Mucosa of descending colon (tissue), 3 donors: ENCODE measurements around the gene MCM9. TPM values are rescaled to one million over a fixed set of nuclear protein-coding genes. Genes with fewer than 3 reads are reported as not detected.

Experiments used
- ATAC-seq: fragments of 200-7000 bp; cut with Tn5 transposase; one replicate; pipeline ENCODE4 v1.9.1; 2020; ENCODE audit warnings: mild to moderate bottlenecking, moderate library complexity
- DNase-seq, 3 donors: peaks; one replicate each; pipeline ENCODE4 v3.0.0-alpha.2; 2020
- H3K36me3 ChIP-seq: fragments of 200-600 bp; one replicate; pipeline ENCODE4 v1.8.0; 2021; ENCODE audit warnings: low read depth, mild to moderate bottlenecking
- H3K4me1 ChIP-seq: fragments of 200-600 bp; one replicate; pipeline ENCODE4 v1.8.0; 2021; ENCODE audit warnings: low read depth, mild to moderate bottlenecking
- H3K4me3 ChIP-seq: fragments of 200-600 bp; one replicate; pipeline ENCODE4 v1.8.0; 2021; ENCODE audit warnings: mild to moderate bottlenecking
- H3K9me3 ChIP-seq: fragments of 200-600 bp; one replicate; pipeline ENCODE4 v1.8.0; 2021; ENCODE audit warnings: mild to moderate bottlenecking
- CTCF ChIP-seq: fragments of 200-600 bp; IDR thresholded peaks from one replicate; pipeline ENCODE4 v1.8.0; 2022; ENCODE audit warnings: antibody characterized with exemption, mild to moderate bottlenecking
- intact Hi-C, 2 donors: fragments of 100-400 bp; cut with DNase I in 1 of 2; cut with micrococcal nuclease in 1 of 2; formaldehyde crosslinking; loops; one replicate each; pipeline versions ENCODE4 v1.11.0 to v1.11.1; 2022; cut with DNase I, micrococcal nuclease
- total RNA-seq, 3 donors: library from RNA; stranded (reverse); fragmentation: NEBNext Ultra II Directional in 2 of 3; extraction: Animal tissue kit (Norgen Biotek cat#: 25700) in 2 of 3; gene quantifications; one replicate each; pipeline versions ENCODE4 v1.2.1 to v1.2.4, GENCODE V29; 2021 to 2023
- donor health status: DM: no; HTN: no; CAD: no; lungs with moderate emphysema.
- donor health status: DM: no; HTN: no; CAD: no.
- donor health status: DM: no; HTN: yes; CAD: no.

Gene MCM9
- total RNA-seq, 3 donors from 2014 or later, result 15.7 to 26.3 (median 20.9) TPM

DNA sequence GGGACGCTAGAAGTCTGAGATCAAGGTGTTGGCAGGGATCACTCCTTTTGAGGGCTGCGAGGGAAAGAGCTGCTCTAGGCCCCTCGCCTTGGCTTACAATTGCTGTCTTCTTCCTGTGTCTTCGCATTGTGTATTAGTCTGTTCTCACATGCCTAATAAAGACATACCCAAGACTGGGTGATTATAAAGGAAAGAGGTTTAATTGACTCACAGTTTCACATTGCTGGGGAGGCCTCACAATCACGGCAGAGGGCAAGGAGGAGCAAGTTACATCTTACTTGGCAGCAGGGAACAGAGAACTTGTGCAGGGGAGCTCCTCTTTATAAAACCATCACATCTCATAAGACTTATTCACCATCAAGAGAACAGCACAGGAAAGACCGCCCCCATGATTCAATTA lies 143.5 kb downstream of the MCM9 start:
- Histone ChIP-seq H3K4me3 (no peak overlapping the region), H3K36me3 (no peaks in the 10 kb centered on the region), H3K4me1 (no peaks in the 10 kb centered on the region), H3K9me3 (no peaks in the 10 kb centered on the region)
- ATAC-seq (no peak), DNase-seq (no peak)
- intact Hi-C loops, result no loop called here
- TF ChIP-seq CTCF, result no peak

DNA sequence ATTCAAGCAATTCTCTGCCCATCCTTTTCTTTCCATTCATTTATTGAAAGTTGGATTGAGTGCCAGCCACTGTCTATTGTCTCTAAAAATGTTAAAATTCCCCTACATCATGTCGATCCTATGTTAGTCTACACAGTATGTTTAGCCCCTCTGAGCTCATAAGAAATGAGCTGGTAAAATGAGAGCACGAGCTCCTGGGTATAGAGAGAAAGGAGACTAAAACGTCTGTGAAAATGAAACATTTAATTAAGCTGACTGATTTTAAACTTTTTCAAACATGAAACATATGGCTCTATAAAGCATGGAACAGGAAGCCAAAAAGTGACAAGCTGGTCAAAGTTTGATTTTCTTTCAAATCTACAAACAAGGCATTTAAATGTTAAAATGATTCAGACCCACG lies 145.0 kb downstream of the MCM9 start:
- no peak for TF ChIP-seq CTCF
- Histone ChIP-seq H3K4me3 (no peak overlapping the region), H3K9me3 (no peaks in the 10 kb centered on the region), H3K36me3 (no peaks in the 10 kb centered on the region), H3K4me1 (no peaks in the 10 kb centered on the region)
- ATAC-seq (no peak), DNase-seq (no peak)
- intact Hi-C loops, result no loop called here

DNA sequence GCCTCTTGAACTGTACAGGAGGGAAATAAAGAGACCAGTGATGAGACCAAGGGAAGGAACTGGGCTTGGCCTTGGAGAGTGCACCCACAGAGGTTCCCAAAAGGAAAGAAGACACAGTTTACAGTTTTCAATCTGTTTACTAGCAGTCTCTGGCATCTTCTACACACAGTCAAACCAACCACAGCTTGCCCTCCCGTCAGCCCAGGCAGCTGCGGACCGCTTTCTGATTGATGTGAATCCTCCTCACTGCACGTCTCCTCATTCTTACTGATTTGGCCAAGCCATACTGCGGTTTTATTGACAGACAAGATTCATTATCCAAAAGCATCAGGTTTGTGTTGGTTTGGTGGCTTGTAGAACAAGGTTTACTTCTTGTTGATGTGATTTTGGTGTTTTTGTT lies 145.5 kb downstream of the MCM9 start:
- no peak for TF ChIP-seq CTCF
- Histone ChIP-seq H3K4me3 (no peak overlapping the region), H3K36me3 (no peaks in the 10 kb centered on the region), H3K9me3 (no peaks in the 10 kb centered on the region), H3K4me1 (no peaks in the 10 kb centered on the region)
- ATAC-seq (no peak), DNase-seq (no peak)
- intact Hi-C loops, result no loop called here

- H3K4me3 ChIP-seq, result no peak overlapping the region
- DNase-seq (no peak), ATAC-seq (no peak)
- no peaks in the 10 kb centered on the region for H3K36me3 ChIP-seq
- no peaks in the 10 kb centered on the region for H3K9me3 ChIP-seq
- intact Hi-C loops, result no loop called here
- no peaks in the 10 kb centered on the region for H3K4me1 ChIP-seq
- no peak for TF ChIP-seq CTCF
Measured at GRCh38 chr6:118788702-118789101, 146.3 kb downstream of the MCM9 start.

- ATAC-seq (peak; percentile 52), DNase-seq (no peak)
Measured at GRCh38 chr6:118787724-118788423, 147.1 kb downstream of the MCM9 start.

More at GRCh38 chr6:118787724-118788423, 147.1 kb downstream of the MCM9 start:
- no peak for TF ChIP-seq CTCF
- no peaks in the 10 kb centered on the region for H3K9me3 ChIP-seq
- no peak overlapping the region for H3K4me3 ChIP-seq
- intact Hi-C loops, result no loop called here
- no peaks in the 10 kb centered on the region for H3K36me3 ChIP-seq
- no peaks in the 10 kb centered on the region for H3K4me1 ChIP-seq
